ENCODE measurements around the gene ANO1.

The ANO1 gene

GRCh38 chr11:70066136-70066520, 12.0 kb upstream of the ANO1 start:
- Histone ChIP-seq H3K9ac (ENCODE audit: low read length in 2 of 2) (no peak overlapping the region), H3K27ac (ENCODE audit: low read length) (no peak overlapping the region), H3K4me3 (ENCODE audit: low read length in 2 of 2) (no peak overlapping the region), H3K36me3 (ENCODE audit: control insufficient read depth in 2 of 2, insufficient read depth in 2 of 2, low read length in 2 of 2) (no peaks in the 10 kb centered on the region), H3K9me3 (ENCODE audit: control insufficient read depth in 2 of 2, low read length in 2 of 2) (no peaks in the 10 kb centered on the region), H3K27me3 (ENCODE audit: control insufficient read depth in 1 of 2, insufficient read depth in 2 of 2, low read length in 2 of 2) (peaks cover 5 to 9% of the 10 kb centered on the region in 2 donors), H3K4me1 (ENCODE audit: control insufficient read depth, insufficient read depth, low read length) (no peaks in the 10 kb centered on the region)

GRCh38 chr11:70066628-70067027, 11.5 kb upstream of the ANO1 start:
- Histone ChIP-seq H3K4me3 (ENCODE audit: low read length in 2 of 2) (no peak overlapping the region), H3K36me3 (ENCODE audit: control insufficient read depth in 2 of 2, insufficient read depth in 2 of 2, low read length in 2 of 2) (no peaks in the 10 kb centered on the region), H3K27me3 (ENCODE audit: control insufficient read depth in 1 of 2, insufficient read depth in 2 of 2, low read length in 2 of 2) (peaks cover 5 to 9% of the 10 kb centered on the region in 2 donors), H3K9ac (ENCODE audit: low read length in 2 of 2) (no peak overlapping the region), H3K9me3 (ENCODE audit: control insufficient read depth in 2 of 2, low read length in 2 of 2) (no peaks in the 10 kb centered on the region), H3K4me1 (ENCODE audit: control insufficient read depth, insufficient read depth, low read length) (no peaks in the 10 kb centered on the region), H3K27ac (ENCODE audit: low read length) (no peak overlapping the region)

- H3K27me3 ChIP-seq (ENCODE audit: control insufficient read depth in 1 of 2, insufficient read depth in 2 of 2, low read length in 2 of 2), result peaks cover 5 to 9% of the 10 kb centered on the region in 2 donors
- no peak overlapping the region for H3K27ac ChIP-seq (ENCODE audit: low read length)
- no peaks in the 10 kb centered on the region for H3K9me3 ChIP-seq (ENCODE audit: control insufficient read depth in 2 of 2, low read length in 2 of 2)
- H3K36me3 ChIP-seq (ENCODE audit: control insufficient read depth in 2 of 2, insufficient read depth in 2 of 2, low read length in 2 of 2), result no peaks in the 10 kb centered on the region
- H3K9ac ChIP-seq (ENCODE audit: low read length in 2 of 2), result no peak overlapping the region
- H3K4me3 ChIP-seq (ENCODE audit: low read length in 2 of 2), result no peak overlapping the region
- H3K4me1 ChIP-seq (ENCODE audit: control insufficient read depth, insufficient read depth, low read length), result no peaks in the 10 kb centered on the region
These were observed 11.1 kb upstream of the ANO1 start for GRCh38 chr11:70067036-70067435.

GRCh38 chr11:70067591-70068341, 10.4 kb upstream of the ANO1 start:
- Histone ChIP-seq H3K4me1 (ENCODE audit: control insufficient read depth, insufficient read depth, low read length) (no peaks in the 10 kb centered on the region), H3K36me3 (ENCODE audit: control insufficient read depth in 2 of 2, insufficient read depth in 2 of 2, low read length in 2 of 2) (no peaks in the 10 kb centered on the region), H3K9me3 (ENCODE audit: control insufficient read depth in 2 of 2, low read length in 2 of 2) (no peaks in the 10 kb centered on the region), H3K4me3 (ENCODE audit: low read length in 2 of 2) (no peak overlapping the region), H3K9ac (ENCODE audit: low read length in 2 of 2) (no peak overlapping the region), H3K27ac (ENCODE audit: low read length) (no peak overlapping the region), H3K27me3 (ENCODE audit: control insufficient read depth in 1 of 2, insufficient read depth in 2 of 2, low read length in 2 of 2) (peaks cover 5 to 9% of the 10 kb centered on the region in 2 donors)

- H3K9me3 ChIP-seq (ENCODE audit: control insufficient read depth in 2 of 2, low read length in 2 of 2), result no peaks in the 10 kb centered on the region
- no peak overlapping the region for H3K9ac ChIP-seq (ENCODE audit: low read length in 2 of 2)
- H3K27me3 ChIP-seq (ENCODE audit: control insufficient read depth in 1 of 2, insufficient read depth in 2 of 2, low read length in 2 of 2), result peaks cover 5 to 9% of the 10 kb centered on the region in 2 donors
- no peak overlapping the region for H3K27ac ChIP-seq (ENCODE audit: low read length)
- peaks cover 3% of the 10 kb centered on the region for H3K4me1 ChIP-seq (ENCODE audit: control insufficient read depth, insufficient read depth, low read length)
- no peaks in the 10 kb centered on the region for H3K36me3 ChIP-seq (ENCODE audit: control insufficient read depth in 2 of 2, insufficient read depth in 2 of 2, low read length in 2 of 2)
- H3K4me3 ChIP-seq (ENCODE audit: low read length in 2 of 2), result no peak overlapping the region
These were observed 9.8 kb upstream of the ANO1 start for GRCh38 chr11:70068345-70068744.

- Histone ChIP-seq H3K4me3 (ENCODE audit: low read length in 2 of 2) (no peak overlapping the region), H3K36me3 (ENCODE audit: control insufficient read depth in 2 of 2, insufficient read depth in 2 of 2, low read length in 2 of 2) (no peaks in the 10 kb centered on the region), H3K4me1 (ENCODE audit: control insufficient read depth, insufficient read depth, low read length) (peaks cover 5% of the 10 kb centered on the region), H3K27me3 (ENCODE audit: control insufficient read depth in 1 of 2, insufficient read depth in 2 of 2, low read length in 2 of 2) (peaks cover 5 to 9% of the 10 kb centered on the region in 2 donors), H3K27ac (ENCODE audit: low read length) (no peak overlapping the region), H3K9me3 (ENCODE audit: control insufficient read depth in 2 of 2, low read length in 2 of 2) (no peaks in the 10 kb centered on the region), H3K9ac (ENCODE audit: low read length in 2 of 2) (no peak overlapping the region)
These were observed 9.2 kb upstream of the ANO1 start for GRCh38 chr11:70068950-70069349.

- H3K27me3 ChIP-seq (ENCODE audit: control insufficient read depth in 1 of 2, insufficient read depth in 2 of 2, low read length in 2 of 2), result peaks cover 5 to 12% of the 10 kb centered on the region in 2 donors
These were observed 7.4 kb upstream of the ANO1 start for GRCh38 chr11:70070706-70071105.

GRCh38 chr11:70071996-70072395, 6.1 kb upstream of the ANO1 start:
- no peak overlapping the region for H3K4me3 ChIP-seq (ENCODE audit: low read length in 2 of 2)
- H3K9ac ChIP-seq (ENCODE audit: low read length in 2 of 2), result no peak overlapping the region
- no peaks in the 10 kb centered on the region for H3K36me3 ChIP-seq (ENCODE audit: control insufficient read depth in 2 of 2, insufficient read depth in 2 of 2, low read length in 2 of 2)
- no peaks in the 10 kb centered on the region for H3K9me3 ChIP-seq (ENCODE audit: control insufficient read depth in 2 of 2, low read length in 2 of 2)
- peaks cover 10 to 16% of the 10 kb centered on the region in 2 donors for H3K27me3 ChIP-seq (ENCODE audit: control insufficient read depth in 1 of 2, insufficient read depth in 2 of 2, low read length in 2 of 2)
- peaks cover 5% of the 10 kb centered on the region for H3K4me1 ChIP-seq (ENCODE audit: control insufficient read depth, insufficient read depth, low read length)
- H3K27ac ChIP-seq (ENCODE audit: low read length), result no peak overlapping the region

More at GRCh38 chr11:70070706-70071105, 7.4 kb upstream of the ANO1 start:
- H3K9ac ChIP-seq (ENCODE audit: low read length in 2 of 2), result no peak overlapping the region
- H3K4me3 ChIP-seq (ENCODE audit: low read length in 2 of 2), result no peak overlapping the region
- H3K9me3 ChIP-seq (ENCODE audit: control insufficient read depth in 2 of 2, low read length in 2 of 2), result no peaks in the 10 kb centered on the region
- H3K27ac ChIP-seq (ENCODE audit: low read length), result no peak overlapping the region
- H3K4me1 ChIP-seq (ENCODE audit: control insufficient read depth, insufficient read depth, low read length), result peaks cover 5% of the 10 kb centered on the region
- no peaks in the 10 kb centered on the region for H3K36me3 ChIP-seq (ENCODE audit: control insufficient read depth in 2 of 2, insufficient read depth in 2 of 2, low read length in 2 of 2)

GRCh38 chr11:70072461-70072860, 5.7 kb upstream of the ANO1 start:
- peaks cover 5% of the 10 kb centered on the region for H3K4me1 ChIP-seq (ENCODE audit: control insufficient read depth, insufficient read depth, low read length)
- H3K4me3 ChIP-seq (ENCODE audit: low read length in 2 of 2), result no peak overlapping the region
- H3K27me3 ChIP-seq (ENCODE audit: control insufficient read depth in 1 of 2, insufficient read depth in 2 of 2, low read length in 2 of 2), result peaks cover 13 to 20% of the 10 kb centered on the region in 2 donors
- no peaks in the 10 kb centered on the region for H3K36me3 ChIP-seq (ENCODE audit: control insufficient read depth in 2 of 2, insufficient read depth in 2 of 2, low read length in 2 of 2)
- H3K9me3 ChIP-seq (ENCODE audit: control insufficient read depth in 2 of 2, low read length in 2 of 2), result no peaks in the 10 kb centered on the region
- no peak overlapping the region for H3K27ac ChIP-seq (ENCODE audit: low read length)
- H3K9ac ChIP-seq (ENCODE audit: low read length in 2 of 2), result no peak overlapping the region

- peaks cover 17 to 22% of the 10 kb centered on the region in 2 donors for H3K27me3 ChIP-seq (ENCODE audit: control insufficient read depth in 1 of 2, insufficient read depth in 2 of 2, low read length in 2 of 2)
These were observed 5.0 kb upstream of the ANO1 start for GRCh38 chr11:70072861-70073755.

More at GRCh38 chr11:70072861-70073755, 5.0 kb upstream of the ANO1 start:
- H3K4me1 ChIP-seq (ENCODE audit: control insufficient read depth, insufficient read depth, low read length), result peaks cover 5% of the 10 kb centered on the region
- no peak overlapping the region for H3K9ac ChIP-seq (ENCODE audit: low read length in 2 of 2)
- no peak overlapping the region for H3K4me3 ChIP-seq (ENCODE audit: low read length in 2 of 2)
- H3K9me3 ChIP-seq (ENCODE audit: control insufficient read depth in 2 of 2, low read length in 2 of 2), result no peaks in the 10 kb centered on the region
- H3K27ac ChIP-seq (ENCODE audit: low read length), result no peak overlapping the region
- H3K36me3 ChIP-seq (ENCODE audit: control insufficient read depth in 2 of 2, insufficient read depth in 2 of 2, low read length in 2 of 2), result no peaks in the 10 kb centered on the region

All from stomach smooth muscle (tissue), 2 donors.